HG02678 (cell line): ENCODE data around the gene B3GALT6.
"Not testable (repeated sequence)": the region's sequence is repeated elsewhere in the genome, so short reads cannot be mapped to it uniquely, and the experiment has no call there.

ENCODE experiments used
- ATAC-seq: cut with Tn5 transposase; IDR thresholded peaks from one replicate; pipeline ENCODE4 v1.9.1; 2021; ENCODE audit warnings: mild to moderate bottlenecking, moderate library complexity; ENCODE audit not compliant: unreplicated experiment

B3GALT6 gene

DNA sequence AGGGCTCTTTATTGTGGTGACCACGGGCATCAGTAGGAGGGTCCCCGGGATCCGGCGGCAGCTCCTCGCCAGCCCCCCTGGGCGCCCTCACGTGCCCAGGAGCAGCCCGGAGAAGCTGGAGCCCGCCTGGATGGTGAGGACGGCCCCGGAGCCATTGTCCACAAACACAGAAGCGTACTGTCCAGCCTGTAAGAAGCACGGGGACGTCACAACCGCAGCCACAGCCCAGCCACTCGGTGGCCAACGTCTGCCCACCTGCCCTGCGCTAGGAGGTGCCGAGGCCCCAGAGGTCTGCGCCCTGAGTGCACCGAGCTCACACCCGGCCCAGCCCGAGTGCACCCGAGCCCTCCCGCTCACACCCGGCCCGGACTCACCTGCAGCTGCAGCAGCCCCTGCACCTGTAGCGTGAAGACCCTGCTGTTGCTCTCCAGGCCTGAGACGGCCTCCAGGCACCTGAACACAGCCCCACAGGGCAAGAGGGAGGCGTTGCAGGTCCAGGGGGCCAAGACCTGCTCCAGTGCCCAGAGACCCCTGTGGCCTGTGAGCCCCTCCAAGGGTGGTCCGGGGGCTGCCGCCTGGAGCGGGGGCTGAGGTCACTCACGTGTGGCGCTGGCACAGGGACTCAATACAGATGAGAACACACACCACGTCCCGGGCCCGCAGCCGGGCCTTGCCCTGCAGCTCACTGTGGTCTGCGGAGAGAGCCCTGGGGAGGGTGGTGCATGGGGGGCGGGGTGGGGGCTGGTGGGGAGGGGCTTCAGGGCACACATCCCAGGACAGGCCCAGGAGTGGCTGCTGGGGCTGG, 10.6 kb downstream of the B3GALT6 start:
- no peak for ATAC-seq

DNA sequence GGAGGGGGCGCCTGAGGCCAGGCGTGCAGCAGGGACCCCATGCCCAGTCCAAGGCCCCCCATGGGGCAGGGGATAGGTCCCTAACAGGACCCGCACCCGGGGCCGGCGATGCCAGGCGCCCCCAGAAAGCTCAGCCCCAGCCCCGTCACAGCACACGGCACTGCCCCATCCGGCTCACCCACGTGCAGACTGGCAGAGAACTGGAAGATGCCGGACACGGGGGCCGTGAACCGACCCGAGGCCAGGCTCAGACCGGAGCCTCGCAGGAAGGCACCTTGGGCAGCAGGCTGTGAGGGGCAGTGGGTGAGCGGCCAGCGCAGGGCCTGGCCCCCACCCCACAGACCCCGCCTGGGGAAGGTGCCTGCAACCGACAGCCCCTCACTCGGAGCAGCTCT, 11.2 kb downstream of the B3GALT6 start:
- ATAC-seq: no peak

DNA sequence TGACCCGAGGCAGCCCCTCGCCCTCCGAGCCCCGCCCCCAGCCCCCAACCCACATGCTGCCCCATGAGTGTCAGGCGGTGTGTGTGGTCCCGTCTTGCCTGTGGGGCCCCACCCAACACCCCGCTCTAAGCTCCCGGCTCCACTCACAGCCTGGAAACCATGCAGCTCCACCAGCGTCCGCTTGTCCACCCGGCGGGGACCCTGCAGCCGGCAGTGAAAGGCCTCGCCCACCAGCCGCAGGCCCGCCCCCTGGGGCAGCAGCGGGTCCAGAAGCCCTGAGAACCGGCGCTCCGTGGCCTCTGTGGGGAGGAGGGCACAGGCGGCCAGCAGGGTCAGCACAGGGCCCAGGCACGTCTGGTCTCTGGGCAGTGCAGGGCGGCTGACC, 11.8 kb downstream of the B3GALT6 start:
- ATAC-seq: no peak

DNA sequence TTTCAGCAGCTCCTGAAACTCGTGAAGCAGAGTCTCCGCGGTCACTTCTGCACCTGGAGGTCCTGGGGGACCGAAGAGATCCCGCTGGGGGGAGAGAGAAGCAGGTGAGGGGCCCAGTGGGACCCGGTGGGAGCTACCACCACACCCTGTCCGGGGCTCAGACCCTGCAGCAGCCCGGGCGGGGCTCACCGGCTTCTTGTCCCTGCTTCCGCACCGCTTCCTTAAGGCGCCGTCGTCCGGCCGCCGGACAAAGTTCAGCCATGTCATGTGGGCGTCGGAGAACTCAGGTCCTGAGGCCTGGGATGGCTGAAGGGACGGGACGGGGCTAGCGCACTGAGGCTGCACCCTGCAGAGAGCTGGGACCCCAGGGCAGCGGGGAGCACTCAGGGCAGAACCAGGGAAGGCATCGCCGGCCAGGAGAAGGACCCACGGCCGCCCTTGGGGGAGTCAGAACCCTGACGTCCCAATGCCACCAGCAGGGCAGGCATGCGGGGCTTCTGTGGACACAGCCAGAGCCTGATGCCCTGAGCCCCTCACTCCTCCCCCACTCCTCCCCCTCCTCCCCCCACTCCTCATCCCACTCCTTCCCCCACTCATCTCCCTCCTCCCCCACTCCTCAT, 12.3 kb downstream of the B3GALT6 start:
- ATAC-seq: no peak

DNA sequence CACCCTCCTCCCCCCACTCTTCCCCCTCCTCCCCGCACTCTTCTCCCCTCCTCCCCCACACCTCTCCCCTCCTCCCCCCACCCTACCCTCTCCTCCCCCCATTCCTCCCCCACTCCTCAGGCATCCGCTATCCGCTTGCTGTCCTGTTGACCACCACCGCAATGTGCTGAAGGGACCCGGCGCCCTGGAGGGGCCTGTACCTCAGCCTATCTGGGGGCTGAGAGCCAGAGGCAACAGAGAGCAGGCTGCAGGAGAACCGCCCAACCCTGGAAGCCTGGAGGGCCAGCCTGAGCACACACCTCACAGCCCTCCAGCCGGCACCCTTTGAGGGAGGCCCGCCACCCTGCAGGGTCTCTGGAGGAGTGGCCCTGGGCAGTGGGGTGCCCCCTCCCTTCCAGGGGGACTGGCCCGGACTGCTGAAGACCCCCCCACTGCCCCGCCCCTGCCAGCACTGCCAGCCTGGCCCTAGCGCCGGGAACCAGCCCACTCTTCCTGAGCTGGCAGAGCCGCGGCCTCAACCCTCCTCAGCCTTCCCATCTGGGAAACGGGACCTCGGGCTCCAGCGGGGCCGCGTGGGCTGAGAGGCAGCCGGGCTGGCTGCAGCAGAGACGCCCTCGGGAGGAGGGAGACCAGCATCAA, 13.3 kb downstream of the B3GALT6 start:
- ATAC-seq: no peak

DNA sequence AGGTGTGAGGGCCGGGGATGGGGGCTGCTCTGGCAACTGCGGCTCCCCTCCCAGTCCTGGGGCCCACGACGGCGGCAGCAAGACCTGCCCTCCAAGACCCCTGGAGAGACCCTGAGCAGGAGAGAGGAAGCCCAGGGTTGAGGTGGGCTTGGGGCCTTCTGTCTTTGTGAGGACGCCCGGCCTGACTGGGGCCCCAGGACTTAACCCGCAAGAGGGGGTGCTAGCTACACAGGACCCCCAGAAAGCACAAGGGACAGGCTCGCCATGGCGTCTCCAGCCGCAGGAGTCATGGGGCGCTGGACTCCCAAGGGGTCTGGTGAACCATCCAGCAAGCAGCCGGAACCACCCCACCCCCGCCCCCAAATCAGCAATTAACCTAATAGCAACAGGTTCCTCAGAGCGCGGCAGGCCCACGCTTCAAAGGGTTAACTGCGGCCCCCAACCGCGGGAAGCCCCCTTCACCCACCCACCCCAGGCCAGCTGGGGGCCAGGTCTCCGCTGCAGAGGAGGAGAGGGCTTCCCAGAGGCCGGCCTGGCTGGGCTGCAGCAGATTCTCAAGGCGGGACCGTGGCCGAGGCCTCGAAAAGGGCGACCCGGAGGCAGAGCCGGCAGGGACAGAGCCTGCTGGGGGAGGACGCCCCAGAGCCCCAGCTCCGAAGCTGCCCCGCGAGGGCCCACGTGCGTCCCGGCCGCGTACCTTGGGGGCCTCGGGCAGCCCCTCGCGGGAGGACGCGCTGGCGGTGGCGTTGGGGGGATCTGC, 14.0 kb downstream of the B3GALT6 start:
- no peak for ATAC-seq

DNA sequence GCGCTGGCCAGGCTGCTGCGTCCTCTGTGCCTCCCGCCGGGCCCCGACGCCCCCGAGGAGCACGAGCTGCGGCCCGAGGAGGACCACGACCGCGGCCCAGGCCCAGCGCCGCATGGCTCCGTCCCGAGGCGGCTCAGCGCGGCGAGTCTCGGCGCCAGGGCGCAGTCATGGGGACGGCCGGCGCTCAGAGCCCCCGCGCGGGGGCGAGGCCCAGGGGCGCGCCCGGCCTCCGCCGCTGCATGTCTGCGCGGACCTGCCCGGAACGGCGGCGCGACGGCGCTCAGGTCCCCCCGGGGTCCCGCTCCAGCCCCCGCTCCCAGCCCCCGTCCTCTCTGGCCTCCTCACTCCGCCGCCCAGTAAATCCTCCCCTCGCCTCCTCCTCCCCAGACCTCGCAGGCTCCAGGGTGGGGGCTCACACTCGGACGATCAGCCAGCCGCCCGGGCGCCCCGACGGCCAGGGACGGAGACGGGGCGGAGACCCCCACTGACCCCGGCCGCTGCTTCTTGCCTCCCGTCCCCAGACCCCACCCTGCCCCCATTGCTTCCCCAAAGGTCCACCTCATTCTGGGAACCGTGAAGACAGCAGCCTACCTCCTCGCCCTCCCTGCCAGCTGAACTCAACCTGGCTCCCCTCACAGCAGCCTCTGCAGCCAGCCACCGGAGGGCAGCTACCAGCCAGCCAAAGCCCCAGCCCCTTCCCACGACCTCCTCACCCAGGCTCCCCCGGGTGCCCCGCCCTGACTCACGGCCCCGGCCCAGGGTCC, 14.7 kb downstream of the B3GALT6 start, which contains the start of gene C1QTNF12:
Gene C1QTNF12, minus strand, starts transcription at position 146 of the 764 bp plus-strand sequence. Its CDS starts 32 bp downstream, at position 114.
- no peak for ATAC-seq

DNA sequence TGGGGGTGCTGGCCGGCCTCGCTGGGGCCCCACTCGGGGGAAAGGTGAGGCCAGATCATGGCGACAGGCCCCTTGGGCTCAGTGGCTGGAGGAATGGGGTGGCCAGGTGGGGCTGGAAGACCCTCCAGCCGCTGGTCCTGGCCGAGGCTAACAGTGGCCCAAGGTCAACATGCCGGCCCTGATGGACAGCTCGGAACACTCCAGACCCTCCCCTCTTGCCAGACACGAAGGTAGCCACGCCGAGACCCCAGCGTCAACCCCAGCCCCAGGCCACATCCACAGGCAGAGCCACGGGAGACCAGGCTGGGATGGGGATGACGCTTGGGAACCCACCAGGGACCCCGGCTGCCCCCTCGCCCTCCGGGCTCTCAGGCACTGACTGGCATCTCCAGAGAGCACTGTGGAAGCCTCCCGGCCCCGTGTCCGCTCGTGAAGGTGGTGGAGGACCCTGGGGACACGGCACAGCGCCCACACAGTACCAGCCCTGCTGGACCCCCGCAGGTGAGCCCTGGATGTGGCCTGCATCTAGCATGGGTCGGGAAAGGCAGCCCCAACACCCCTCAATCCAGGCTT, 15.4 kb downstream of the B3GALT6 start:
- no peak for ATAC-seq

DNA sequence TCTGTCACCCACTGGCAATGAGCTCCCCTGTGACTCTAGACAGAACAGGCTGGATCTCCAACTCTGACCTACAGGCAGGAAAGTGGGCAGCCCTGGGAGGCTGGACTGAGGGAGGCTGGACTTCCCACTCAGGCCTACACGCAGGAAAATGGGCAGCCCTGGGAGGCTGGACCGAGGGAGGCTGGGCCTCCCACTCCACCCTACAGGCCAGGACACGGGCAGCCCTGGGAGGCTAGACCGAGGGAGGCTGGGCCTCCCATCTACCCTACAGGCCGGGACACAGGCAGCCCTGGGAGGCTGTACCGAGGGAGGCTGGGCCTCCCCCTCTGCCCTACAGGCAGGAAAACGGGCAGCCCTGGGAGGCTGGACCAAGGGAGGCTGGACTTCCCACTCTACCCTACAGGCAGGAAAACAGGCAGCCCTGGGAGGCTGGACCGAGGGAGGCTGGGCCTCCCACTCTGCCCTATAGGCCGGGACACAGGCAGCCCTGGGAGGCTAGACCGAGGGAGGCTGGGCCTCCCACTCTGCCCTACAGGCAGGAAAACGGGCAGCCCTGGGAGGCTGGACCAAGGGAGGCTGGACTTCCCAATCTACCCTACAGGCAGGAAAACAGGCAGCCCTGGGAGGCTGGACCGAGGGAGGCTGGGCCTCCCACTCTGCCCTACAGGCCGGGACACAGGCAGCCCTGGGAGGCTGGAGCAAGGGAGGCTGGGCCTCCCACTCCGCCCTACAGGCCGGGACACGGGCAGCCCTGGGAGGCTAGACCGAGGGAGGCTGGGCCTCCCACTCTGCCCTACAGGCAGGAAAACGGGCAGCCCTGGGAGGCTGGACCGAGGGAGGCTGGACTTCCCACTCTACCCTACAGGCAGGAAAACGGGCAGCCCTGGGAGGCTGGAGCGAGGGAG, 16.2 kb downstream of the B3GALT6 start:
- ATAC-seq: not testable (repeated sequence)

DNA sequence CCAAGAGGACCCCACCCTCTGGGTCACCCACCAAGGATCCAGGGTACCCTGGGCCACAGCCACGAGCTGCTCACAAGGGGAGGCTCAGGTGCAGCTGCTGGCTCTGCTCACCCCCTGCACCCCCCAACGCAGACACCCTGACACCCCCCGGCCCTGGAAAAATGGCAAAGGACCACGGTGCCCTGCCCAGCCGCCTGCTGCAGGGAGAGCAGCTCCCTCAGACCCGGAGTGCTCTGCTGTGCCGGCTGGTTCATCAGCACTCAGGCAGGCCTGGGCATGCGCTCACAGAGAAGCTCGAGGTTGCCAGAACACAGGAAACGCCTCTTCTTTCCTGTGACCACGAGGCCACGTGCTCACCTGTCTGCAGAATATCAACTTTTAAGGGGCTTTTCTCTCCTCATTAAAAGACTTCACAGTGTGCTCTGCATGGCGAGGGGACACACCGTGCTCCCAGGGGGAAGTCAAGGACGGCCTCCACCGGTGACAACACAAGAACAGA, 18.8 kb downstream of the B3GALT6 start:
- no peak for ATAC-seq

DNA sequence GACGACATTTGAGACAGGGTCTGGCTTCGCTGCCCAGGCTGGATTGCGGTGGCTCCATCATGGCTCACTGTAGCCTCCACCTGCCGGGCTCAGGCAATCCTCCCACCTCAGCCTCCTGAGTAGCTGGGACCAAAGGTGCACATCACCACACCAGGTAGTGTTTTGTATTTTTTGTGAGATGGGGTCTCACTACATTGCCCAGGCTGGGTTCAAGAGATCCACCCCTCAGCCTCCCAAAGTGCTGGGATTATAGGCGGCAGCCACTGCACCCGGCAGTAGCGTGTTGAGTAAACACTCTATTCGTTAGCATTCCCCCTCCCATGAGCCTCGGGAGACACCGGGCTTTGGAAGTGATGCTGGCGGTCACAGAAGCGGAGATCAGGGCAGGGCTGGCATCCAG, 21.3 kb downstream of the B3GALT6 start:
- no peak for ATAC-seq

DNA sequence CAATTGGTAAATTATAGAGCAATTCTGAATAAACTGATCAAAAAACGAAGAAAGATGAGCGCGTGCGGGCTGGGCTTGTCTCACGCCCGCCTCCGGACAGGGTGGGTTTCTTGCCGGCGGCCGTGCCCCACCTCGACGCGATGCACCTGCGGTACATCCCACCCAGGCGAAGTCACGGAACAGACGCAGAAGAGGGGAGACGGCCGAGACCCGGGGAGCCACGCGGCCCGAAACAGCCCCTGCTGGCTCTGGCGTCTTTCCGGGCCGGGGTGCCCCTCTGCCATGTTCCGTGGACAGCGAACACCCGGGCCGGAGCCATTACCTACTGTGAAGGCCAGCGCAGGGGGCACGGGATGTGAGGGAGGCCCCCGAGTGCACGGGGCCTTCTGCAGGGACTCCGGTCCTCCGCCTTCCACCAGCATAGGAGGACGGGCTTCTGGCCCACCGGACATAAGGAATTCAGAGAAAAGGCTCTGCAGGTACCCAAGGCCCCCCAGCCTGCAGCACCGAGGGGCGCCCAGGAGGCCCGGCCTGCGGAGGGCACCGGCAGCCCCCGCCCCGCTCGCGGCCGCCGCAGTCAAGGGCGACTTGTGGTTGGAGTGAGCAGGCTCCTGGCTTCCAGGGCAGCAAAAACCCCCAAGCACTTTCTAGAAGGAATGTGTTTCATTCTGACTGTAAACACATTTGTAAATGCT, 22.1 kb downstream of the B3GALT6 start:
- no peak for ATAC-seq

DNA sequence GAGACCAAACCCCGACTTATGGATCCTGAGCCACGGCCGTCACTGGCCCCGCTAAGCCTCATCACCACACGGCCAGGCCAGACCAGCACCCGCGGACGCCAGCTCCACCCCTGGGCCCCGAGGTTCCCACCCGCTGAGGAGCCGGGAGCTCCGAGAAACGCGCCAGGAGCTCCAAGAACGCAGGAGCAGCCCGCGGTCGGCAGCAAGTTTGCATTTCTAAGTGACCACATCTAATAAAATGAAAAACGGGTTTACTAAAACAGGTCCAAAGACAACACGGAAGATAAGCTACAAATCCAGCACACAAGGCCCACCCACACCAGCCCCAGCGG, 22.6 kb downstream of the B3GALT6 start:
- no peak for ATAC-seq

DNA sequence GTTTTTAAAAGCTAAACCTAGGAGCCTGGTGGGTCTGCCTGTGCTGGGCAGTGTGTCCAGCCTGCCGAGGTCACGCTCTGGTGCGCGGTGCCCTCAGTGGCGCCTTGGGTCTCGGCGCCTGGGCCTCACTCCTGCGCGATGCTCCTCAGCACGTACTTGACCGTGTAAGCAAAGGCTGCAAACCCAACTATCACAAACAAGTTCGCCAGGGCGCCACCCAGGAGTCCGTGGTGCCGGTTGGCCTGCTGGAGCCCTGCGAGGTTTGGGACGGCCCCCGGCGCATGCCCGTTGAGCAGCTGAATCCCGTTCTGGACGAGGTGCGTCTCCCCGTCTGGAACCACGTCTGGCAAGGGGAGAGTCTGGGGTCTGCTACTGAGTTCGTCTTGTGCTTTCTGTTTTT, 23.0 kb downstream of the B3GALT6 start:
- ATAC-seq: no peak

DNA sequence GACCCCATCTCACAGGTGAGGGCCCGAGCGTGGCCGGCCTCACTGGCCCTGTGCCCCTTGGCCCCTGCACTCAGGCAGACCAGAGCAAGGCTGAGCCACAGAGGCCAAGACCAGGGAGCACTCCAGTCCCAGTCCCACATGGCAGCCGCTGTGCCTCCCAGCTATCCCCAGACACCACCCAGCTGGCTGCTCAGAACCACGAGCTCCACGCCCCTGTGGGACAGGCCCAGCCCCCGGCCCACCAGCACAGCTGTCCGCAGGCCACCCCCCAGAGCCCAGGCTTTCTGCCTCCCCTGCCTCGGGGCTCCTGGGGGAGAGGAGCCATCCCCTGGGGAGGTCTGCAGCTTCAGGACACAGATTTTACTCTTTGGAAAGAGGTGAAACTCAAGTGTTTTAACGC, 23.6 kb downstream of the B3GALT6 start:
- ATAC-seq: no peak

DNA sequence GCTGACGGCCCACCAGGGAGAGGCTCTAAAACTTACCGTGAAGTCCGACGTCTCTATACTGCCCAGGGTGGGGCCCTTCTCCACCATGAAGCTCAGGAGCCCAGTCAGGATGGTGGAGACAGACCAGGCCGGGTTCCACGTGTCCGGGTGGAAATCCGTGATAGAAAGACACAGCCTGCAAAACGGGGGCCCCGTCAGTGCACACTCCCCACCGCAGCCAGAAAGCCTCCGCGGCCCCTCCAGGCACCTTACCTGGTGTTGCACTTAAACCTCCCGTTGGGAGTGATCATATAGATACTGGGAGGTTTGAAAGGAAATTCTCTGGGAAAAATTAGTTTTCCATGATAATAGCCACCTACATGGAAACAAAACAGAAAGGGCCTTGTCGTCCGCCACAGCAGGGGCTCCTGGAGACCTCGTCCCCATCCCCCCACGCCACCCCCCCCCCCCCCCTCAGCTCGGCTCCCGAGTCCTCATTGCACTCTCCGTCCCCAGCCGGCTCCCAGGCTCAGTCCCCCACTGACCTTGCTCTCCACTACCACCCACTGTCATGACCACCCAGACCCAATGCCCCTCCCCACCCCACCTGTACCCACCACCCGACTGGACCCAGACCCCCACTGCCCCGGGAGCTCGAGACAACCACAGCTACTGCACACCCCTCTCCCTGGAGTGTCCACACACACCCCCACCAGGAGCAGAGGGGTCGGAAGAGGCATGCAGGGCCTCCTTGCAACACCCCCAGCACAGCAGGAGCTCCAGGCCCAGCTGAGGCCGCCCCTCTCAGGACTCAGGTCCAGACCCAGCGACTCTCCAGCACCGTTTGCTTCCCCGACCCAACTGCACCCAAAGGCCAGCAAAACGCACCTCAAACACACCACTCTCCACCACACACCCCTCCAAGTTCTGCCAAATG, 25.2 kb downstream of the B3GALT6 start:
- no peak for ATAC-seq

DNA sequence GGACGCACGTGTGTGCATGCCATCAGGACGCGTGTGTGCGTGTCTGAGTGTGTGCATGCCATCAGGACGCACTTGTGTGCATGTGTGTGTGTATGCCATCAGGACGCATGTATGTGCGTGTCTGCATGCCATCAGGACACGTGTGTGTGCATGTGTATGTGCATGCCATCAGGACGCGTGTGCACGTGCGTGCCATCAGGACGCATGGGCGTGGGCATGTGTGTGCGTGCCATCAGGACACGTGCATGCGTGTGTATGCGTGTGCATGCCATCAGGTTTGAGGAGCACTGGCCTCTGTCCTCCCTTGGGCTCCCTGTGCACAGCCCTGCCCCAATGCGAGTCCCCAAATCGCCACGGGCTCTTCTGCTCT, 27.1 kb downstream of the B3GALT6 start:
- ATAC-seq: no peak

DNA sequence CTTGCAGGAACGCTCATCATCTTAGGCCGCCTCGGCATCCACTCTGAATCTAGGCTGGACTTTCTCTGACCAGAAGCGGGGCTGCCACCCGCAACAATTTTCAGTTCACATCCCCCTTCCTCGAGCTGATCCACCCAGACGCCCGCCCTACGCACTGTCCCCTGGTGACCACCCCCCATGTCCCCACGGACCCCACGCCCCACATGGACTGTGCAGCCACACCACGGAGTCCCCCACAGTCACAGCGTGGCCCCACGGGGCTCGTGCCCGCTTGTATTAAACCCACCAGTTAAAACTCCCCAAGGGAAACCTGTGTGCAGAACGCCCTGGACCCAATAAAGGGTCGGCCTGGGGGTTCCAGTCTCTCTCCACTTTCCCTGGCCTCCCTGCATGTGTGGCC, 27.5 kb downstream of the B3GALT6 start:
- no peak for ATAC-seq
